Measurements from ENCODE around the gene MPP3.

DNA sequence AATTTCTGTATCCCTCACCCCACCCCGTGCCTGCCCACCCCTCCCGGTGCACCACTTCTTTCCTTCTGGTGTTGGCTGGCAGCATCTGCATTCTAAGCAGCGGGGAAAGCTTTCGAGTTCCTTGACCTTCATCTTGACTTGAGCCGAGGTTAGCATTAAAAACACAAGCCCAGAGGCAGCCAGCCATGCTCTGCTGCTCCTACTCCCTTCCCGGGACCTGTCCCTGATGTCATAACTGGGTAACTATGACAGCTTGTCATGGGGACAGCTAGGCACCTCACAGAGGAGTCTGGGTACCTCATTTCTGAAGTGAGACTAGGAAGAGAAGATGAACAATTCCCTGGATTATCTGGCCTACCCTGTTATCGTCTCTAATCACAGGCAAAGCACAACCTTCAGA lies 52.8 kb downstream of the MPP3 start, which contains the start of gene CFAP97D1:
- TF ChIP-seq, protein P1, sequence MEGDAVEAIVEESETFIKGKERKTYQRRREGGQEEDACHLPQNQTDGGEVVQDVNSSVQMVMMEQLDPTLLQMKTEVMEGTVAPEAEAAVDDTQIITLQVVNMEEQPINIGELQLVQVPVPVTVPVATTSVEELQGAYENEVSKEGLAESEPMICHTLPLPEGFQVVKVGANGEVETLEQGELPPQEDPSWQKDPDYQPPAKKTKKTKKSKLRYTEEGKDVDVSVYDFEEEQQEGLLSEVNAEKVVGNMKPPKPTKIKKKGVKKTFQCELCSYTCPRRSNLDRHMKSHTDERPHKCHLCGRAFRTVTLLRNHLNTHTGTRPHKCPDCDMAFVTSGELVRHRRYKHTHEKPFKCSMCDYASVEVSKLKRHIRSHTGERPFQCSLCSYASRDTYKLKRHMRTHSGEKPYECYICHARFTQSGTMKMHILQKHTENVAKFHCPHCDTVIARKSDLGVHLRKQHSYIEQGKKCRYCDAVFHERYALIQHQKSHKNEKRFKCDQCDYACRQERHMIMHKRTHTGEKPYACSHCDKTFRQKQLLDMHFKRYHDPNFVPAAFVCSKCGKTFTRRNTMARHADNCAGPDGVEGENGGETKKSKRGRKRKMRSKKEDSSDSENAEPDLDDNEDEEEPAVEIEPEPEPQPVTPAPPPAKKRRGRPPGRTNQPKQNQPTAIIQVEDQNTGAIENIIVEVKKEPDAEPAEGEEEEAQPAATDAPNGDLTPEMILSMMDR (IDR thresholded peaks at IDR 0.05; ENCODE audit: borderline replicate concordance, extremely low read depth, low read length, poor library complexity, severe bottlenecking) = no peak
- no peak for TF ChIP-seq EZH2 (IDR thresholded peaks at IDR 0.05; ENCODE audit: borderline replicate concordance, low read depth, low read length, severe bottlenecking)
